ENCODE results near the gene BRD1. TPM values are rescaled to one million over a fixed set of nuclear protein-coding genes. Genes with fewer than 3 reads are reported as not detected.

BRD1 gene
- total RNA-seq, 1 experiment from 2014 or later = 19.1 TPM

GRCh38 chr22:49787861-49788260, 39.8 kb downstream of the BRD1 start:
- H3K36me3 ChIP-seq (ENCODE audit: low read depth, low read length) = peaks cover 10% of the 10 kb centered on the region; the same call in 1 of the 2 replicates

DNA sequence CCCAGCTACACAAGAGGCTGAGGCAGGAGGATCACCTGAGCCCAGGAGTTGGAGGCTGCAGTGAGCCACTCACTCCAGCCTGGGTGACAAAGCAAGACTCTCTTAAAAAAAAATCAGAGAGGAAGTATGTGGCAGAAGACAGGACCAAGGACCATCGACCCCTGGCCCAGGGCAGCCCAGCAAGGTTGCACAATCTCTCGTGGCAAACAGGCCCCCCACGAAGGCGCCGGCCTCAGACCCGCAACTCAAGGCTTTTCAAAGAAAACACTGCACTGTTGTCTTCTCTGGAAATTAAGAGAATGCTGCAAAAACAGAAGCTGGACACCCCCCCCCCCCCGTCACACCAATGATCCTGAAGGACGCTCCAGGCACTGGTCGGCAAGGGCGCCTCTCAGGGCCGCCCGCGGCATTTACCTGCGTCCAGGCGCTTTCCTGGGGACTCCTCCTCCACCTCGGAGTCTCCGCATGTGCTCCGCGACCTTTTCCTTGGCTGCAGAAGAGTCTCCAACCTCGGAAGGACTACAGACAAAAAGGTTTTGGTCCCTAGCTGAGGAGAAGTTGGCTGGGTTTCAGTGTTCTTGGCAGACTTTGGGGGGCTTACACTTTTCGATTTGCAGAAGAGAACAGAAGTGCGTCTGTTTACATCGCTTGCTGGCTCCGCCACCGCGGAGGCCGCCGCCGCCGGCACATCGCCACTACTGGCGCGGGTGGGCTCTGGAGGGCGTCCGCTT, 40.5 kb downstream of the BRD1 start:
- Histone ChIP-seq H3K4me2 (ENCODE audit: low read length) (no peak overlapping the region), H3F3A (ENCODE audit: low read length, unreplicated experiment) (no peaks in the 10 kb centered on the region), H3K9me2 (replicated peaks; ENCODE audit: low read length) (no peaks in the 10 kb centered on the region), H3K27ac (ENCODE audit: low read length) (no peak overlapping the region), H3K9me3 (ENCODE audit: low read length) (no peaks in the 10 kb centered on the region), H3K27me3 (ENCODE audit: low read length) (no peaks in the 10 kb centered on the region), H3K9ac (ENCODE audit: low read length) (no peak overlapping the region), H3K4me1 (ENCODE audit: insufficient read depth, low read length) (no peaks in the 10 kb centered on the region), H3K36me3 (ENCODE audit: low read depth, low read length) (peaks cover 8% of the 10 kb centered on the region; the same call in 1 of the 2 replicates), H4K20me1 (ENCODE audit: low read length) (0 out of 2 replicates have a peak, but pooled peaks cover 3% of the 10 kb centered on the region), H3K79me2 (ENCODE audit: low read length) (peaks cover 51% of the 10 kb centered on the region), H3K4me3 (ENCODE audit: low read length) (no peak overlapping the region), H2AFZ (ENCODE audit: low read length) (no peak overlapping the region)
- no TSS peak for BruUV-seq (replicated peaks)
- intact Hi-C loops (cut with micrococcal nuclease) = no loop called here
- CTCF ChIA-PET = no interaction called here
- ATAC-seq = no peak
- no peak for DNase-seq
- POLR2A ChIA-PET (ENCODE audit: unreplicated experiment) = no interaction called here
- TF ChIP-seq CTCF (conservative IDR thresholded peaks at IDR 0.05; ENCODE audit: low read depth, low read length) (no peak), EZH2 (IDR thresholded peaks at IDR 0.05; ENCODE audit: low read length, unreplicated experiment) (no peak)

More at GRCh38 chr22:49787861-49788260, 39.8 kb downstream of the BRD1 start:
- BruUV-seq (replicated peaks) = no TSS peak
- Histone ChIP-seq H3K27ac (ENCODE audit: low read length) (no peak overlapping the region), H3K79me2 (ENCODE audit: low read length) (peaks cover 51% of the 10 kb centered on the region), H3F3A (ENCODE audit: low read length, unreplicated experiment) (no peaks in the 10 kb centered on the region), H3K9me2 (replicated peaks; ENCODE audit: low read length) (no peaks in the 10 kb centered on the region), H3K4me1 (ENCODE audit: insufficient read depth, low read length) (no peaks in the 10 kb centered on the region), H3K9ac (ENCODE audit: low read length) (no peak overlapping the region), H4K20me1 (ENCODE audit: low read length) (0 out of 2 replicates have a peak, but pooled peaks cover 3% of the 10 kb centered on the region), H3K27me3 (ENCODE audit: low read length) (no peaks in the 10 kb centered on the region), H2AFZ (ENCODE audit: low read length) (no peak overlapping the region), H3K4me2 (ENCODE audit: low read length) (no peak overlapping the region), H3K4me3 (ENCODE audit: low read length) (no peak overlapping the region), H3K9me3 (ENCODE audit: low read length) (no peaks in the 10 kb centered on the region)
- TF ChIP-seq EZH2 (IDR thresholded peaks at IDR 0.05; ENCODE audit: low read length, unreplicated experiment) = no peak
- no peak for TF ChIP-seq CTCF (conservative IDR thresholded peaks at IDR 0.05; ENCODE audit: low read depth, low read length)
- TF ChIP-seq EZH2phosphoT487 (IDR thresholded peaks at IDR 0.05; ENCODE audit: borderline replicate concordance, low read length) = no peak
- ATAC-seq = no peak
- ChIA-PET CTCF (no interaction called here), POLR2A (ENCODE audit: unreplicated experiment) (no interaction called here)
- intact Hi-C loops (cut with micrococcal nuclease) = no loop called here
- no peak for DNase-seq

DNA sequence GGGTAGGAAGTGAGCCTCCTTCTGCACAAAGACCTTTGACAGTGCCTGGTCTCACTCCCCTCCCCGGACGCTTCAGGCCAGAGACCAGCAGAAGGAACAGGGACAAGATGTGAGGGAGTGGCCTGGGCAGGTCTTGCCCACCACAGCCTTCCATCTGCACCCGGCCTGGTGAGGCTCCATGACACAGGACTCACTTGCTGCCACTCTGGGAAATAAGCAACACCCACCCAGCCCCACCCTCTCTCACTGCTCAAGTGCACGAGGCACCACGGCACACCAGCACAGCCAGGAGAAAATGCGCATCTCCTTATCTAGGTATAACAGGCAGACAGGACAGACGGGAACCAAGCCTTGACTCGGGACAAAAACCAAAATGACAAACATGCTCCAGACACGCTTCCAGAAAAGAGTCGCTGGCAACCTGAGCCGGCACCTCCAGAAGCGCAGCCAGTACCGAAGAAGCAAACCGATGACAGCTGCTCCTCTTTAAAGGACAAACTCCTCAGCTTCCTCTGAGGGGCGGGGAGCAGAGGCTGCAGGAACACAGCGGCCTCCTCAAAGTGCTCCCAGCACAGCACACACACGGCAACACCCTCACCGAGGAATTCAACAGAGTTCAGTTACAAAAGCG, 41.7 kb downstream of the BRD1 start:
- Histone ChIP-seq H3K4me1 (ENCODE audit: insufficient read depth, low read length) (no peaks in the 10 kb centered on the region), H3K9ac (ENCODE audit: low read length) (no peak overlapping the region), H2AFZ (ENCODE audit: low read length) (no peak overlapping the region), H3F3A (ENCODE audit: low read length, unreplicated experiment) (no peaks in the 10 kb centered on the region), H4K20me1 (ENCODE audit: low read length) (0 out of 2 replicates have a peak, but pooled peaks cover 3% of the 10 kb centered on the region), H3K4me3 (ENCODE audit: low read length) (no peak overlapping the region), H3K27ac (ENCODE audit: low read length) (no peak overlapping the region), H3K4me2 (ENCODE audit: low read length) (no peak overlapping the region), H3K79me2 (ENCODE audit: low read length) (peaks cover 40% of the 10 kb centered on the region), H3K9me3 (ENCODE audit: low read length) (no peaks in the 10 kb centered on the region), H3K36me3 (ENCODE audit: low read depth, low read length) (peaks cover 8% of the 10 kb centered on the region; the same call in 1 of the 2 replicates), H3K9me2 (replicated peaks; ENCODE audit: low read length) (no peaks in the 10 kb centered on the region), H3K27me3 (ENCODE audit: low read length) (no peaks in the 10 kb centered on the region)
- intact Hi-C loops (cut with micrococcal nuclease) = no loop called here
- no TSS peak for BruUV-seq (replicated peaks)
- ChIA-PET CTCF (no interaction called here), POLR2A (ENCODE audit: unreplicated experiment) (no interaction called here)
- TF ChIP-seq CTCF (conservative IDR thresholded peaks at IDR 0.05; ENCODE audit: low read depth, low read length) = no peak
- no peak for TF ChIP-seq EZH2 (IDR thresholded peaks at IDR 0.05; ENCODE audit: low read length, unreplicated experiment)
- TF ChIP-seq EZH2phosphoT487 (IDR thresholded peaks at IDR 0.05; ENCODE audit: borderline replicate concordance, low read length) = no peak
- no peak for ATAC-seq
- no peak for DNase-seq
